HG02981 (cell line): ENCODE results near the gene DAPK1.

Experiments
- ATAC-seq: cut with Tn5 transposase; IDR thresholded peaks from one replicate; pipeline ENCODE4 v1.9.1; 2021; ENCODE audit warnings: mild to moderate bottlenecking, moderate library complexity; ENCODE audit not compliant: unreplicated experiment

Gene DAPK1

GRCh38 chr9:87497604-87498045 is at the start of gene DAPK1:
TSS of gene DAPK1 (plus strand) at chr9:87497867. CDS start at chr9:87499078, 1,211 bp downstream.
- ATAC-seq = peak; percentile 34

- ATAC-seq = no peak
Observed at GRCh38 chr9:87451149-87451548, 46.5 kb upstream of the DAPK1 start.

GRCh38 chr9:87455407-87455806 is 42.3 kb upstream of the DAPK1 start:
- no peak for ATAC-seq

GRCh38 chr9:87461256-87461655 is 36.4 kb upstream of the DAPK1 start:
- ATAC-seq = no peak

DNA sequence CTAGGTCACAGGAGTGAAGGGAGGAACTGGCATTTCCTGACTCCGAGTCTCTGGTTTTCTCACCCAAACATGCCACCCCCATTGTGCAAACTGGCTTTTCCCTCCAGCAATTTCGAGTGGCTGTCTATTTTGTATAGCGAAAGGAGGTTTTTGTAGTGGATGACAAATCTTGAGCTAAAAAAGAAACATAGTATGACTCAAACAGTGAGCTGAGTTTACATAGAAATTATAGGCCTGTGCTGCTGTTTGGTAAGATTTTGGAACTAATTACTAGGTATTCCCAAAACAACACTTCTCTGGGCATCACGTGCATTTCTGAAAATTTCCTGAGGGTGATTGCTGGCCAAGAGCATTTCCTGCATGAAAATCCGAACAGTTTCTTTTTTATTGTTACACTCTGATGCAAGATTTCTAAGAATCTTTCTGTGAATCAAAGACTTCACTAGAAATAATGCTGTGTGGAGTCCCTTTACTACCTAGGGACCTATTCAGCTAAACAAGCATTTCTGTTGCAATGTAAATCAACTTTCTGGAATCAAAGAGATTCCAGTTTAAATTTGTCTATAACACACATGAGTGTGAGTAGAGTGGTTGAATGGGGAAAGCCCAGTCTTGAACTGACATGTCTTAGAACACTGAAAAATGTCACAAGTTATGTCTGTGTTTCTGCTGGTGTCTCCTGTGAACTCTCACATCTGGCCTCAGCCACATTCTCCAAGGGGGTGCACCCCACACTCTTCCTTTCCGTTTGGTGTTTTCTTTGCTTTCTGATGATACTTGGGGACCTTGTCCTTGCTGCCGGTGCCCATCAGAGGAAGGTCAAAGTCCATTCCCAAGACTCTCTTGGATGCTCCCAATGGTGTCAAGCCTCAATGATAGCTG is 33.3 kb upstream of the DAPK1 start:
- peak; percentile 64 for ATAC-seq

GRCh38 chr9:87464992-87465378 is 32.7 kb upstream of the DAPK1 start:
- ATAC-seq = no peak

GRCh38 chr9:87465816-87466215 is 31.9 kb upstream of the DAPK1 start:
- no peak for ATAC-seq

DNA sequence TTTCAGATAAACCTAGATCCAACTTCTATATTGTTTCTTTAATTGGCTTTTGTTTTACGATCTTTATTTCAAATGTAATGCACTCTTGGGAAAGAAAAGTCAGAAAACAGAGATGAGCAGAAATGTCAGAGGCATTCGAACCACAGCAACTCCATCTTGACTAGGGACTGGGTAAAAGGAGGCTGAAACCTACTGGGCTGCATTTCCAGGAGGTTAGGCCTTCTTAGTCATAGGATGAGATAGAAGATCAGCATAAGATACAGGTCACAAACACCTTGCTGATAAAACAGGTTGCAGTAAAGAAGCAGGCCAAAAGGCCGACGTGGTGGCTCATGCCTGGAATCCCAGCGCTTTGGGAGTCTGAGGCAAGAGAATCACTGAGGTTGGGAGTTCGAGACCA is 30.5 kb upstream of the DAPK1 start:
- ATAC-seq = no peak

GRCh38 chr9:87469793-87470465 is 27.7 kb upstream of the DAPK1 start:
- ATAC-seq = no peak

GRCh38 chr9:87471746-87472145 is 25.9 kb upstream of the DAPK1 start:
- no peak for ATAC-seq

DNA sequence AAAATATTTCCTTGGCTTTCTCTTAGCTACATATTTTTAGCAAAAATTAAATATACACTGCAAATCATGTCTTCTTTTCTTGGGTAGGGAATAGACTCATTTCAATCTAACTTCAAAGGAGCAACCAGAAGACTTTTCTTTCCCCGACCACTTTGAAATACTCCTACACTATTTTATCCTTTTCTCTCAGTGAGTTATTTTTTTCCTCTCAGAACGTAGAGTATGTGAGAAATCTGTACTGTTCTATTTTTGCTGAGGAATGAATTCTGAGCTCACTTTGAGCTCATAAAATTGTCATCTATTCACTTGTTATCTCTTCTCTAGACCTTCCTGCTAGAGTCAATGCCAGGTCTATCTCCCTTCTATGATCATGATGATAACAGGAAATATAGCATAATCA is 22.2 kb upstream of the DAPK1 start:
- ATAC-seq = no peak

DNA sequence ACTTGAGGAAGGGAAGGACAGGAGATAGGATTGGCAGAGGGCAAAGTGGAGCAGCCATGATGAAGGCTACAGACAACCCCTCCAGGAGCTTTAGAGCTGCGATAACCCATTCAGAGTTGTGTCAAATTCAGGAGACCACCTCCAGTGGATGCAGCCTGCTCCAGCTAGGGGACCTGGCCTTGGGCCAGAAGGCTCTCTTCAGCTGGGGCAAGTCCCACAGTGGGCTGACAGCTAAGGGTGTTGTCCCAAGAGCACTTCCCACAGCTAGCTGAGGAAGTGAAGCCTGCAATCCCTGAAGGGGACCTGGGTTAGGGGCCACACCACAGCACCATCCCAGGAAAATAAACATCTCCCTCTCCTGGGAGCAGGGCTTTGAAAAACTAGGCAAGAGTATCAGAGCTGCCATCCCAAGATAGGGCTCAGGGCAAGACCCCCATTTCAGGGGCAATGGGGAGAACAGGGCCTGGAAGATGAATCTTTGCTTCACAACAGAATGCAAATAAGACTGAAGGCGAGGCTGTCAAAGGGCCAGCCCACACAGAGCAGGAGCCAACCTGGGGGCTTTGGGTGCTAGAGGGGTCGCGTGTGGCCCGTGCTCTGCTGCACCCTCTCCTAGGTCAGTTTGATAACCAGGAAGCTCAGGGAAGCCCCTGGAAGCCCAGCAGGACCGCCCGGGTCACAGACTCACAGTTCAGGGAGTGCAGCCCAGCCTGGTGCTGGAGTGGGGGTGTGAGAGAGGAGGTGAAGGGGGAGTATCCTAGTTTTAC is 19.3 kb upstream of the DAPK1 start:
- ATAC-seq = no peak

GRCh38 chr9:87479801-87480201 is 17.9 kb upstream of the DAPK1 start:
- ATAC-seq = peak; percentile 98

GRCh38 chr9:87481890-87482855 is 15.5 kb upstream of the DAPK1 start:
- no peak for ATAC-seq

GRCh38 chr9:87490225-87490624 is 7.4 kb upstream of the DAPK1 start:
- no peak for ATAC-seq

DNA sequence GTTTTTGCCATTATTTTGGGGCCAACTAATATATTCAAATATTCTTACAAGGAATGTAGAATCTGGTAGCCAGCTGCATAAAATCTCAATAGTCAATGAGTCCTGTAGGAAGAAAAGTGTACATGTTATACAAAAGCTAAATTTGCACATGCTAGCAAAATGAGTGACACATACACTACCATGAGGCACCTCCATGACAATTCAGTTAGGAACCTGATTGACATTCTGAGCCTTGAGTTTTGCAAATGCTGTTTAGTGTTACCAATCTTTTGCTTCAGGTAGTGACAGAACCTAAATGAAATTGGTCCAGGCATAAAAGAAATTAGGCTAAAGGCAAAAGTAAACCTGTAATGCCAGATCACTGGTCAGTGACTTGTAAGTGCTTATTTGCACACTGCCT is 6.8 kb upstream of the DAPK1 start:
- no peak for ATAC-seq

DNA sequence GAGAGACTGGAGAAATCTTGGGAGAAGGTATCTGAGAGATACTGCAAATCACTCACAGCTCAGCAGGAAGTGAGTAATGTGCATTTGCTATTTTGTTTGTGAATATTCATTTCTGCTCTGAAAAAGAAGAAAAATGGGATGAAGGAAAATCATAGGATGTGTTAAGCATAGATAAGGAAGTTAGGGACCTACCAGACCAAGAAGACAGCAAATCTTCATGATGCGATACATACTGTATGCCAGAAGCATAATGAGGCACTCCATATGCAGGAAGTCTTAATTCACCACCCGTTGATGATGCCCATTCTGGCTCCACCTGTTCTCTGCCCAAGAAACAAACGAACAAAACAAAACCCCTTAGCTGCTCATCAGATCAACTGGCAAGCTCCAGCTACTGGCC is 6.1 kb upstream of the DAPK1 start:
- no peak for ATAC-seq

GRCh38 chr9:87492642-87493041 is 5.0 kb upstream of the DAPK1 start:
- no peak for ATAC-seq

GRCh38 chr9:87494970-87495471 is 2.6 kb upstream of the DAPK1 start:
- peak; percentile 33 for ATAC-seq

- ATAC-seq = no peak
Observed at GRCh38 chr9:87497080-87497603, 525 bp upstream of the DAPK1 start.
